Left forelimb (tissue), 1 donor: ENCODE results near the gene STC2.
"Not testable (repeated sequence)": the region's sequence is repeated elsewhere in the genome, so short reads cannot be mapped to it uniquely, and the experiment has no call there.

ENCODE experiments used
- DNase-seq: peaks from one replicate; pipeline ENCODE4 v3.0.0-alpha.2; 2018; ENCODE audit warnings: low spot score

The STC2 gene, protein sequence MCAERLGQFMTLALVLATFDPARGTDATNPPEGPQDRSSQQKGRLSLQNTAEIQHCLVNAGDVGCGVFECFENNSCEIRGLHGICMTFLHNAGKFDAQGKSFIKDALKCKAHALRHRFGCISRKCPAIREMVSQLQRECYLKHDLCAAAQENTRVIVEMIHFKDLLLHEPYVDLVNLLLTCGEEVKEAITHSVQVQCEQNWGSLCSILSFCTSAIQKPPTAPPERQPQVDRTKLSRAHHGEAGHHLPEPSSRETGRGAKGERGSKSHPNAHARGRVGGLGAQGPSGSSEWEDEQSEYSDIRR

DNA sequence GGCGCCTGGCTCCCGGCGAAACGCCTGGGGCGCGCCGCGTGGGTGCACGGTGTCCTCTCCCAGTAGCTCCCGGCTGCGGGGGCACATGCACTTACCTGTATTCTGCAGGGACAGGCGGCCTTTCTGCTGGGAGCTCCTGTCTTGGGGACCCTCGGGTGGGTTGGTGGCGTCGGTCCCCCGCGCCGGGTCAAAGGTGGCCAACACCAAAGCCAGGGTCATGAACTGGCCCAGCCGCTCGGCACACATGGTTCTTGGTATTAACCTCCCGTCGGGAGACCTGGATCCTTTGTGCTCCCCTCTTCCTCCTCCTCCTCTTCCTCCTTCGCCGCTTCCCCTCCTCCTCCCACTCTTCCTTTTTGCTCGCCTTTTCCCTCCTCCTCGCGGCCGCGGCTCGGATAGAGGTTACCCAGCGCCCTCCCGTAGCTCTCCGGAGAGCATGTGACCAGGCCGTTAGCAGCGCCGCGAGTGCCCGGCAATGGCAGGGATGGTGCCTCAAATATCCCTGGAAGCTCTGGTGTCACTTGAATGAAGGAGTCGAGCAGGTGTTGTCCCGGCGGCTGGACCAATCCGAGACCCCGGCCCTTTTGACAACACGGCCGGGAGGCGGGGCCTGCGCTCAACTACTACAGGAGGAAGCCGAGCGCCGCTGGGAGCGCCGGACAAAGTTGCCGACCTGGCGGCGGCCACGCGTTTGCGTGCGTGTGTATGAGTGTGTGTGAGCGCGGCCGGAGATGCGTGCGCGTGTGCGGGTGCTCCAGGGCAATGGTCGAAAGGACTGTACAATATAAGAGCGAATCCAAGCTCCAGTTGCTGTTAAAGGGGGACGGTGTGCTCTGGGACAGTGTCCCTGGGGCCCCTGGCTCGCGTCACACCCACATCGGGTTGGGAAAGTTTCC is at the start of gene STC2:
STC2 (minus strand) TSS at position 467 of the 896 bp plus-strand sequence; CDS start at position 246, 221 bp downstream.
- peak; percentile 90 for DNase-seq

DNA sequence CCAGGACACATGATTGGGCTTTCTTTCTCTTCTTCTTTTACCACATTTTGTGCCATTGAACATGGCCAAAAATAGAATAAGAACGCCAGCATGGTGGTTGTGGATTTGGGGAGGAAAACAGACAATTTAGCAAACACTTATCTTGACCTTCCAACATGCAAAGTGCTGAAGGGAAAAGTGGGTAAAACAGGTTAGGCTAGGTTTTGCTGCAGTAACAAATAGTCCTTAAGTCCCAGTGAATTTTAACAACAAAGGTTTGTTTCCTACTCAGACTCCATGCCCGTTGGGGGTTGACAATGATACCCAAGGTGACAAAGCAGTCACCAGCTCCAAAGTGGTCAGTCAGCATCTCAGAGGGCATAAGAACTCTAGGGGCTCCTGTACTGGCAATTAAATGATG is 43.2 kb upstream of the STC2 start:
- no peak for DNase-seq

- DNase-seq: not testable (repeated sequence)
Observed at GRCh38 chr5:173363406-173363805, 35.2 kb upstream of the STC2 start.

DNA sequence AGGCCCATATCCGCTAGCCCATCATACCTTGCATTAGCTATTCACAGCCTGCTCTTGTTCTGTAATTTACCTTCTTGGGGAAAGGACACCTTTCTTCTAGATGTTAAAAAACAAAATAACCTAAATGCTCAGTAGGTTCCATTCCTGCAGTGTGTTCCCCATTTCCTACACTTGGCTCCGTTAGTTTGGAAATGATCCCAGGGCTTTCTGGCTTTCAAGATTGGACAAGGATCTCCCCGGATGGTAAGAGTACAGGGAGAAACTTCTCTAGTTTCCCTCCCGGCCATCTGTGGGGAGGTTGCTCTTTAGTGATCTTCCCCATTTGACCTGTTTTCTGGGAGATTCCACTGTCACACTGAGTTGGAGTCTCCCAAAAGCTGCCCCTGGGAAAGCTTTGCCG is 27.3 kb upstream of the STC2 start:
- DNase-seq: peak; percentile 5

DNA sequence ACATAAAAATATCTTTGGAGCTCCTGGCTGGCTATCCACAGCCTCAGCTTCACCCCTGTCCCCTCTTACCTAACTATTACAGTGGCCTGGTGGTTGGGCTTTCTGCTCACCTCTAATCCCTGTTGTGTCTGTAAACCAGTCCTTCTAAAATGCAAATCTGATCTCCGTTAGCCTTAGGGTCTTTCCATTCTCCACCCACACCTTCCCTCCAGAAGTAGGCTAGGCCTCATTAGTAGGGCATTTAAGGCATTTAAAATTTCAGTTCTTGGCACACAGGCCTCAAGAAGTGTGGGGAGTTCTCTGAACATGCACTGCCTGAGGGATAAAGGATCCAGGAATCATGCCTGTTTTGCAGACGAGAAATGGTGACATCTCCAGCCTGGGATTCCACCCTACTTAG is 26.4 kb upstream of the STC2 start:
- peak; percentile 28 for DNase-seq

DNA sequence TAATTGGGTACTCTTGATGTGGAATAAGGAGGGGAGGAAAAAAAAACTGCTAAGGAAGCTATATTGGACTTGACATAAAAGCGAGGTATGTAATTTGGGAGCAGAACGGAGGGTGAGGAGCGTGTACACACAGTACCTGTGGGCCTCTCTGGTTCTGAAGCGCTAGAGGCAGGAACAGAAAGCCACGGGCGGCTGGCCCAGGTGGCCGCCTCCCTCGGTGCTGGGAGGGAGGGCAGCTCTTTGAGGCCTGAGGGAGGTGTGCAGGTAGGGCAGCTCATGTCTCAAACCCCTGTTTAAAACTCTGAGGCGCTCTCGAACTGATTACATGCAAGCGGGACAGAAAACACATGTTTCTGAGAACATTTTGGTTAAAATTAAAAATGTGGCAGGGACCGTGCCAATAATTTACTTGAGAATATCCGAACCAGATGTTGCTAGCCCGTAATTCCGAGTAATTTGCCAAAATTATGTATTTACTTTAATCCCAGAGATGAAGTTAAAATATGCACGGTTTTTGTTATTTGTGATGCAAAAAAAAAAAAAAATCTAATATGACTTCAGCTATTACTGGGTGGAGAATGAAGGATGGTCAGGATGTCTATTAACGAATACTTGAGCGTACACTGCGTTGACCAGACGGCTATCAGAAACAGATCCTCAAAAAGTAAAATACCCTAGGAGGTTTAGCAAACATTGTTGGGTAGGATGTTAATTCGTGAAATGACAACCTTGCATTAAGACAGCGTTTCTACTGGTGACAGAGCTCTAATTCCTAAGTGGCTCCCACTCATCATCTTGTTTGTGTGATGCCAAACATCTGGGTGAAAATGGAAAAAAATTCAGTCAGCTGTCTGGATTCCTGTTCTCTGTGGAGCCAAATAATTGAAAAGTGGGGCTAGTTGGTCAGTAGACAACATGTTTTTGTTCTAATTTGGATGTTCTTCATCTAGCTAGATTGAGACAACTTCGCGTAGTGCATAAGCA is 24.4 kb upstream of the STC2 start:
- DNase-seq: peak; percentile 17

DNA sequence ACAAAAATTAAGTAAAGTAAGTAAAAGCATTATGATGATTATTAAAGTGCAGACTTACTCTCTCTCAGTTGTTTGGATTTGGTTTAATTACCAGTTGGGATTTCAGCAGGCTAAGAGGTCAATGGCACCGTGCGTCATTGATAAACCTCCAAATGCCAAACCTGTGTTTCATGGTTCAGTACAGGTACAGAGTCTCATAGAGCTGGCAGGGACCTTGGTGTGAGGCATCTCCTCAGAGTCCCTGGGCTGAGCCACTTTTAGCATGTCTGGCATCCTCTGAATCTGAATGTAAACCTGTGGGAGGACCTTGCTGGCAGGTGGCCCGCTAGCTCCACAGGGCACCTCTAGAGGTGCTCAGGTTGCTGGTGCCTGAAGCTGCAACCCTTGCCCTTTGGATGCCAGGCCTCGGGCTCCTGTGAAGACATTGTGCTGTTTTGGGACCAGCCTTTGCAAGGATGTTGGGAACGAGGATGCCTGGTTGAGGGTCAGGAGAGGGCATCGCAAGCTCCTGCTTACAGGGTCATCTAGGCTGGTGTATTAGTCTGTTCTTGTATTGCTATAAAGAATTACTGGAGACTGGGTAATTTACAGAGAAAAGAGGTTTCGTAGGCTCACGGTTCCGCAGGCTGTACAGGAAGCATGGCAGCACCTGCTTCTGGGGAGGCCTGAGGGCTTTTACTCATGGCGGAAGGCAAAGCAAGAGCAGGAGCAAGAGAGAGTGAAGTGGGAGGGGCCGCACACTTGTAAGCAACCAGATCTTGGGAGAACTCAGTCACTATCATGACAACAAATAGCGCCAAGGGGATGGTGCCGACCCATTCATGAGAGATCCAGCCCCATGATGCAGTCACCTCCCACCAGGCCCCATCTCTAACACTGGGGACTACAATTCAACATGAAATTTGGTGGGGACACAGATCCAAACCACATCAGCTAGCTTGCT is 14.9 kb upstream of the STC2 start:
- peak; percentile 55 for DNase-seq

DNA sequence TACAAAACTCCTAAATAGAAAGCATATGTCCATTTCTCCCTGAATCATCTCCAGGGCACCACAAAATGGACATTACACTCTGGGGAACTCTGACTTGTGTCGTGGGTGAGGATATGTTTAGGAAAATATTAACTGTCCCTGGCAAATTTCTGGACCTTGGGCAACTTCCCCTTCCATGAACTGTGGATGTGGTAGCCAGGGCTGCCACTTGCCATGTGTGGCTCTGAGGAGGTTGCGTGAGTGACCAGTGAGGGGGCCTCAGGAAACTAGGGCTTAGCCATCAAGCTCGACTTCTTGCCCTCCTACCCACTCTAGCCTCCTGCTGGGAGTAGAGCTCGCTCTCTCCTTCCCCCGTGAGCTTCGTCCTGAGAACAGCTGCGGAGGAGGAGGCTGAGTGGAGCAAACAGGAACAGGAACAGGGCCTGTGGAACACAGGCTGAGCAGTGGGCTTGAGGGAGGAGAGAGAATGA is 13.8 kb upstream of the STC2 start:
- peak; percentile 60 for DNase-seq

GRCh38 chr5:173340984-173341383 is 12.8 kb upstream of the STC2 start:
- DNase-seq: no peak

DNA sequence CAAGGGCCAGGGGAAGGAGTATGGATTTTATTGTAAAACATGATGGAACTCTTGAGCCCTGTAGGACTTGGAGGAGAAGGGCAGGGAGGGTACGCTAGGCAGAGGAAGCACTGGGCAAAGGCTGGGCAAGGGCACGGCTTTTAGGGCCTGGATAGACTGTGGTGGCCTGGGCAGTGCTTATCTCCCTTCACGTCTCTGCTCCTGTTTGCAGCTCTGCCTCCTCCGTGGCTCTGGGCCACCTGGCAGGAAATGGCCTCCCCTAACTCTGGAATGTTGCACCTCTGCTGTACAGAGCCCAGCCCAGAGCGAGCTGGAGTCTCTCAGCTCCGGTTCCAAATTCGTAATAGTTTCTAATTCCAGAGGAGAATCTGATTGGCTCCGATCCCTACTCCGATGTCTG is 12.2 kb upstream of the STC2 start:
- DNase-seq: peak; percentile 25

GRCh38 chr5:173339286-173339685 is 11.1 kb upstream of the STC2 start:
- DNase-seq: peak; percentile 37

DNA sequence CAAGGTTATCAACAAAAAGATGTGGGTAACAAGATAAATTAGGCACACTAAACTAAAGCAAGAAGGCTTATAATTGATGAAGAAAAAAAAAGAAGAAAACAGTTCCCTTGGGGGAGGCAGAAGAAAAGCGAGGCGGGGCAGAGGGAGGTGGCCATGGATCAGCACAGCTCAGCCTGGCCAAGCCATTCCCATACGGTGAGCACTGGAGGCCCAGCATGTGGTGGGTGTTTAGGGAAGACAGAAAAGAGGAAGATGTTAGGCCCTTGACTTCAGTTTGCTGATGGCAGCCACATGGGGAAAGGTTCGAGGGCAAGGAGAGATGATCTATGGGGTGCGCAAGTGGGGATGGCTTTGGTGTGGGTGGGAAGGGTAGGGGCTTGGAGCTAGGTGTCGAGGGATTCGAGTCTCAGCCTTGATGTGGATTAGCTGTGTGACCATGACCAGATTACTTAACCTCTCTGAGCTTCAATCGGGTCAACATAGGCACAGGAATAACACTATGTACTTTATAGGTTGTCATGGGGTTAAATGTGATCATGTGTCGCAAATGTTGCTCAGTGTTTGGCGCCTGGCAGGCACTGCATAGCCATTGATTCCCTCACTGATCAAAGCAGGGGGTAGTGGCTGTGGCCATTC is 10.3 kb upstream of the STC2 start:
- peak; percentile 23 for DNase-seq

DNA sequence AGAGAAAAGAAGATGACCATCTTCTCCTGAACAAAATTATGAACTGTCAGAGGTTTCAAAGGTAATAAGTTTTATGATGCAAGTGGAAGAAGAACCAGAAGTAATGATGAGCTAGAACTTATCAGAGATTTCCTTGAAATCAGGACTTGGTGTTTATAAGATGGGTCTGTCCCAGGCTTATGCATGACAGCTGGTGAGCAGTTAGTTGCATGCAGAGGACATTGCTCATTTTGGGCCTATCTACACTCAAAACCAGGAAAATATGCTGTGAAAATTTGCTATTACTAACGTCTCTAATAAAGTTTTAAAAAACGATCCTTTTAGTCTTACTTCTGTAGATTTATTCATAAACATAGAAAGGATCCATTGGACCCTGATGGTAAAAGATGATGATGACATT is 6.6 kb upstream of the STC2 start:
- DNase-seq: no peak

- DNase-seq: no peak
Observed at GRCh38 chr5:173333925-173334661, 5.9 kb upstream of the STC2 start.

- peak; percentile 88 for DNase-seq
Observed at GRCh38 chr5:173331956-173332479, 3.8 kb upstream of the STC2 start.

DNA sequence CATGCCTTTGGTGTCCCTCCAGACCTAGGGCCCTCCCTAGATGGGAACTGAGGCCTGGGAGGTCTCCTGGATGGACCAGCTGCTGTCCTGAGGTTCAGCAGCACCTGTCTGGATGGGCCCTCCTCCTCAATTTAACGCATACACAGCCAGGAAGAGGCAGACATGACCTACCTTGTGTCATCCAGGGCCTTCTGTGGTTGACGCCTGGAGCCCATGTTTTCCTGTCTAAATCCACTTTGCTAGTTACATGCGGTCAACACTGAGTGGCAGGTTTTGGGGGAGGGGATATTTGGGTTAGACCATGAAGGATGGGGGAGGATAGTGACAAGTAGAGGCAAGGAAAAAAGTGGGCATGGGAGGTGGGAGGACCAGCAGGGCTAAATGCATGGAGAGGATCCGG is 3.1 kb upstream of the STC2 start:
- no peak for DNase-seq

GRCh38 chr5:173330338-173331206 is 2.4 kb upstream of the STC2 start:
- DNase-seq: no peak
